Measurements from ENCODE around the gene POLR2E. TPM values are rescaled to one million over a fixed set of nuclear protein-coding genes. Genes with fewer than 3 reads are reported as not detected.
A peak's percentile ranks its signal among the peaks of the same experiment; 100 is the strongest.

The POLR2E gene
- total and polyA plus RNA-seq, 2 of the 8 experiments (the other 6 are each of a cell fraction or from before 2014, with no cell fraction given), result 281 to 381 TPM

GRCh38 chr19:1064661-1065605, 30.2 kb downstream of the POLR2E start (continued):
- peak; percentile 65 to 86 (median 84) for TF ChIP-seq CTCF (IDR thresholded peaks at IDR 0.05; ENCODE audit: control extremely low read depth in 1 of 3, insufficient read depth in 1 of 3, low read depth in 1 of 3, low read length in 3 of 3)
- no peak for TF ChIP-seq ATF3 (IDR thresholded peaks at IDR 0.05; ENCODE audit: insufficient read depth, low read depth, low read length)
- peak; percentile 12; the same call in 1 of the 2 replicates for TF ChIP-seq NRF1 (IDR thresholded peaks at IDR 0.05; ENCODE audit: low read depth, low read length)
- TF ChIP-seq TEAD4 (IDR thresholded peaks at IDR 0.05; ENCODE audit: low read depth, low read length), result peak; percentile 32; the same call in 1 of the 2 replicates
- no peak for TF ChIP-seq RNF2 (IDR thresholded peaks at IDR 0.05; ENCODE audit: borderline replicate concordance, low read depth, low read length, missing control alignments, poor library complexity, severe bottlenecking)
- peak; percentile 63 for TF ChIP-seq KDM4A (IDR thresholded peaks at IDR 0.05; ENCODE audit: low read depth, low read length, severe bottlenecking)
- TF ChIP-seq SP4 (IDR thresholded peaks at IDR 0.05; ENCODE audit: low read length), result peak; percentile 19; the same call in 1 of the 2 replicates
- TF ChIP-seq TAF7 (optimal IDR thresholded peaks at IDR 0.05; ENCODE audit: borderline replicate concordance, low read depth, low read length), result no peak
- peak; percentile 99 for TF ChIP-seq MAX (IDR thresholded peaks at IDR 0.05)
- TF ChIP-seq YY1 (IDR thresholded peaks at IDR 0.05; ENCODE audit: low read depth, low read length), result 0 out of 2 replicates have a peak, but pooled peaks have one; percentile 9
